ENCODE data around the gene VWCE.
A peak's percentile ranks its signal among the peaks of the same experiment; 100 is the strongest.

The VWCE gene

GRCh38 chr11:61294717-61295595 lies at the start of gene VWCE:
Gene VWCE (minus strand): TSS chr11:61295316. CDS start chr11:61295037, 279 bp downstream.
- peak; percentile 35 to 47 (median 39) for DNase-seq

- DNase-seq = no peak
Observed at GRCh38 chr11:61343792-61344745, 49.0 kb upstream of the VWCE start.

- no peak for DNase-seq
Observed at GRCh38 chr11:61342207-61342803, 47.2 kb upstream of the VWCE start.

- no peak for DNase-seq
Observed at GRCh38 chr11:61341706-61342105, 46.6 kb upstream of the VWCE start.

GRCh38 chr11:61340979-61341378 lies 45.9 kb upstream of the VWCE start:
- no peak for DNase-seq

GRCh38 chr11:61339490-61339878 lies 44.4 kb upstream of the VWCE start:
- no peak for DNase-seq

- DNase-seq = no peak
Observed at GRCh38 chr11:61338783-61339489, 43.8 kb upstream of the VWCE start.

GRCh38 chr11:61337706-61338470 lies 42.8 kb upstream of the VWCE start:
- DNase-seq = no peak

GRCh38 chr11:61336171-61336935 lies 41.2 kb upstream of the VWCE start:
- DNase-seq = peak; percentile 47 to 74 (median 66)

GRCh38 chr11:61335355-61335710 lies 40.2 kb upstream of the VWCE start:
- no peak for DNase-seq

- DNase-seq = no peak
Observed at GRCh38 chr11:61334434-61335354, 39.6 kb upstream of the VWCE start.

- no peak for DNase-seq
Observed at GRCh38 chr11:61333550-61334433, 38.7 kb upstream of the VWCE start.

- peak; percentile 92 to 98 (median 96) for DNase-seq
Observed at GRCh38 chr11:61332797-61333549, 37.9 kb upstream of the VWCE start, which contains the start of the genes DDB1 and TKFC. Gene DDB1 (minus strand): TSS chr11:61333105. CDS start chr11:61332968, 137 bp downstream. Gene TKFC (plus strand): TSS chr11:61333228. CDS start chr11:61334729, 1,501 bp downstream.

- DNase-seq = no peak
Observed at GRCh38 chr11:61332281-61332796, 37.2 kb upstream of the VWCE start.

- no peak for DNase-seq
Observed at GRCh38 chr11:61331651-61332050, 36.5 kb upstream of the VWCE start.

- no peak for DNase-seq
Observed at GRCh38 chr11:61329871-61330270, 34.8 kb upstream of the VWCE start.

GRCh38 chr11:61328351-61328750 lies 33.2 kb upstream of the VWCE start:
- no peak for DNase-seq
